Stimulated activated CD4-positive, alpha-beta T cell treated with anti-CD3 and anti-CD28 coated beads, Interleukin-15, amount 100 ng/mL, for 24 hours (primary cell): ENCODE data around the gene PTOV1.

Source experiments
- DNase-seq: peaks from one replicate; pipeline ENCODE4 v3.0.0-alpha.2; 2020

PTOV1 gene

DNA sequence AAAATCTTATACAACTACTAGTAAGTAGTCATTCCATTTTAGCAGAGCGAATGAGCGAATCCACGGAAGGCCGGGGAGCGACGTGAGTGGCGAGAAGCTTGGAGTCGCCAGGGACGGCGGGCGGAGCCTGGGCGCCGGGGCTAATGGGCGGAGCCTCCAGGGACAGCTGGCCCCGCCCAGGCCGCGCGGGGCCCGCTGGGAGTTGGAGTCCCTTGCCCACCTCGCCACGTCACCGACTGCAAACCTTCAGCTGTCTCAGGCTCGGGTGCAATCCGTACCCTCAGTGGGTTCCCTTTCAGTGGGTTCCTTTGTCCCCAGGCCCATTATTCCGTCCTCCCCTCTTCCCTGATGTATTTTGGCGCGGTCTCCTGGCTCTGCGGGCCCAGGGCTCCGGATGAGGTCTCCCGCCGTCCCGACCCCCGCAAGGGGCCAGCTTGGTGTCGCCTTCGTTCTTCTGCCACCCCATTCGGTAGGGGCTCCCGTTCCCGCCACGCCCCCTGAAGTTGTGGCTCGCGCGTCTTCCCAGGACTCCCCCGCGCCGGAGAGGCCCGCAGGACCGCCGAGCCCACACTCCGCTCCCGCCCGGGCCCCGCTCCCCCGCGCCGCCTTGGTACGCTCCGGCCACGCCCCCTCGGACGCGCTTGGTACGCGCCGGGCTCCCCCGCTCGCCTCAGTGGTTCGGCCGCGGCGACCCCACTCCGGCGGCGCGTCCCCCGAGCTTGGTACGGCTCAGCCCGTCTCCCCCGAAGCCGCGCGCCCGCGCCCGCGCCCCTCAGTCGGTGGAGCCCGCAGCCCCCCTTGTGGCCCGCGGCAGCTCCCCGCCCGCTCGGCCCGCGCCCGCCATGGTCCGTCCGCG lies at the start of gene PTOV1:
Gene PTOV1 (plus strand): TSS at position 673 of the 856 bp plus-strand sequence.
- DNase-seq: peak; percentile 92

DNA sequence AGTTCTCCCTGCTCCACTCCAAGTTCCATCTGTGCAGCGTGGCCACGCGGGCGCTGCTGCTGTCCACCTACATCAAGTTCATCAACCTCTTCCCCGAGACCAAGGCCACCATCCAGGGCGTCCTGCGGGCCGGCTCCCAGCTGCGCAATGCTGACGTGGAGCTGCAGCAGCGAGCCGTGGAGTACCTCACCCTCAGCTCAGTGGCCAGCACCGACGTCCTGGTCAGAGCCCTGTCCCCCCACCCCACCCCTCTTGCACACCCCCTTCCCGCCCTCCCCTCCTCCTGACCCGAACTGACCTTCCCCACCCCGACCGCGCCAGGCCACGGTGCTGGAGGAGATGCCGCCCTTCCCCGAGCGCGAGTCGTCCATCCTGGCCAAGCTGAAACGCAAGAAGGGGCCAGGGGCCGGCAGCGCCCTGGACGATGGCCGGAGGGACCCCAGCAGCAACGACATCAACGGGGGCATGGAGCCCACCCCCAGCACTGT lies 49.5 kb upstream of the PTOV1 start:
- DNase-seq: no peak

DNA sequence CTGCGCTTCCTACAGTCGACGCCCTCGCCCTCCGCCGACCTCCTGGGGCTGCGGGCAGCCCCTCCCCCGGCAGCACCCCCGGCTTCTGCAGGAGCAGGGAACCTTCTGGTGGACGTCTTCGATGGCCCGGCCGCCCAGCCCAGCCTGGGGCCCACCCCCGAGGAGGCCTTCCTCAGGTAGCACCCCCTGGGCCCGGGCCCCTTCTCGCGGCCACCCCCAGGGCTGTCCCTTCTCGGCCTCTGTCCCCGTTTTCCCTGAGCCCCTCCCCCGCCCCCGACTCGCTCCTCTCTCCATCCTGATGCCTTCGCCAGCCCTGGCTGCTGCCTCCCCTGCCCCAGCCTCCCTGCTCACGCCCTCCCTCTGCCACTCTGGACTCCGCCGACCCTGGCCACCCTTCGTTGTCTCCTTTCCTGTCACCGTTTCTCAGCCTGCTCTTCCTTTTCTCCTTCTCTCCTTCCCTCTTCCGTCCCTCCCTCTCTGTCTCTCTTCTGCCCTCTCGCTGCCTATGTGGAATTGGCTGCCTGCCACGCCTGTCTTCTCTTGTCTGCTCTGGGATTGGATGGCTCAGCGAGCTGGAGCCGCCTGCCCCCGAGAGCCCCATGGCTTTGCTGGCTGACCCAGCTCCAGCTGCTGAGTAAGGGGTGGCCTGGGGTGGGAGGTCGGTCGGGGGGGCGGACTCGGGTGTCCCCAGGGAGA lies 48.8 kb upstream of the PTOV1 start:
- DNase-seq: no peak

GRCh38 chr19:49802836-49803528 lies 48.0 kb upstream of the PTOV1 start:
- no peak for DNase-seq

DNA sequence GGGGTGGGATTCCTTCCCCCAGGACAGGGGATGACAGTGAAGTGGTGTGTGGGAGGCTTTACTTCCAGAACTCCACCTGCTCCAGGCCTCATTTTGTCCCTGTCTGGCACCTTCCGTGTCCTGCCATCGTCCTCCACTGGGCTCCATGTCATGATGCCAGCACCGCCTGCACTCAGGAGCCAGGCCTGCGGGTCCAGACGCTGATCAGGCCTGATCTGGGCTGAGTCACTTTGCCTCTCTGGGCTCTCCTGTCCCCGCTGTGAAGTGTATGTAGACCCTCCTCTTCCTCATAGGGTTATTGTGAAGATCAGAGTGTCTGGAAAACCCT lies 47.5 kb upstream of the PTOV1 start:
- DNase-seq: no peak

DNA sequence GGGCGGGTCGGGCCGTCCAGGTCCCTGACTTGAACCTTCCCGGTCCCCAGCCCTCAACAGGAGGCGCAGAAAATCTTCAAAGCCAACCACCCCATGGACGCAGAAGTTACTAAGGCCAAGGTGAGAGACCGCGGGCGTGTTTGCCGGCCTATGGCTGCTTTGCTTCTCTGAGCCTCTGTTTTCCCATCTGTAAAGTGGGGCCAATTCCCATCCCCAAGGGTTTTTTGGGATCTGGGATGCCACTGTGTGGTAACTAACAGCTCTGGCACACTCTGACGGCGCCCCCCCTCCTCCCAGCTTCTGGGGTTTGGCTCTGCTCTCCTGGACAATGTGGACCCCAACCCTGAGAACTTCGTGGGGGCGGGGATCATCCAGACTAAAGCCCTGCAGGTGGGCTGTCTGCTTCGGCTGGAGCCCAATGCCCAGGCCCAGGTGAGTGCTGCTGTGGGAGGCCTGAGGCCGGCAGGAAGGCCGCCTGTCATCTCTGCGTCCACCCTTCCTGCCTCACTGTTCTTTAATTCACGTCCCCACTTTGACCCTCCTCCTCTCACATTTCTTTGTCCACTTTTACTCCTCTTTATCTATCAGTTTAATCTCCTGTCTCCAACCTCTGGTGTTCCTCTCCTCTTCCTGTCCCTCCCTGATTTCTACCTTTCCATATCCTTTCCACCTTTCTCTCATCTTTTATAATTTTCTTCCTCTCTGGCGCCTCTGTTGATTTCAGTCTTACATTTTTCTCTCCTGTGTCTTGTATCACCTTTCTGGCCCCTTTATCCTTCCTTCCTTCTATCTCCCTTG lies 44.9 kb upstream of the PTOV1 start:
- DNase-seq: no peak

- no peak for DNase-seq
Observed at GRCh38 chr19:49806620-49806959, 44.4 kb upstream of the PTOV1 start.

DNA sequence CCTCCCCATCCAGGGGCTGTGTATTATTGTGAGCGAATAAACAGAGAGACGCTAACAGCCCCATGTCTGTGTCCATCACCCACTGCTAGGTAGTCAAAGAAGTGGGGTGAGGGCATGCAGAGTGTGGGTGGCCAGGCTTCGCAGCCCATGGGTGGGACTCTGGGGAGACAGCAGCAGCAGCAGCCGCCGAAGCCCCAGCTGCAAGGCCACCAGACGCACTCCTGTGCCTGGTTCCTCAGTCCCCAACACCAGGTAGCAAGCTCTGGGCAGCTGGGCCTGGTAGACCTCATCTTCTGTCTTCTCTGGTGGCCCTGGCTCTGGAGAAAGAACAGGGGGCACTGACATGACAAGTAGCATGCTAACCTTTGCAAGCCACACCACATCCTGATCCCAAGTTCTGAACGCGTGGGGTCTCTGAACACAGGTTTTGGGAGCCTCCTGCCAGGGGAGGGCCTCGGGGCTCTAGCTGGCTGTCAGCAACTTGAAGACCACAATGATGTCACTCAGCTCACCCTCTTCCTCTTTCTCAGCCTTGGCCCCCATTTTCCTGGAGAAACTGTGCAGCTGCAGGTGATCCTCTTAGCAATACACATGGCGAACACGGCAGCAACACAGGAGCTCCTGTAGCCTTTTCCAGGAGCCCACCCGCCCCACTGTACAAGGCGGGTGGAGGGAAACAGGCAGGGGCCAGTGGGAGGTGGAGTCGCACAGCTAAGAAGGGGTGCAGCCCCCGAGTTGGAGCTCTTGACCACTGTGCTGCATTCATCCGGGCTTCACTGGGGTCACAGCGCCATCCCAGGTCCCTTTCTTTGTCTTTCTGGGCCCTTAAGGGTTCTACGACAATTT lies 43.7 kb upstream of the PTOV1 start:
- DNase-seq: no peak

GRCh38 chr19:49807904-49808675 lies 42.9 kb upstream of the PTOV1 start:
- DNase-seq: no peak

GRCh38 chr19:49808711-49809159 lies 42.2 kb upstream of the PTOV1 start:
- DNase-seq: peak; percentile 90

GRCh38 chr19:49809160-49809940 lies 41.6 kb upstream of the PTOV1 start:
- DNase-seq: peak; percentile 63

DNA sequence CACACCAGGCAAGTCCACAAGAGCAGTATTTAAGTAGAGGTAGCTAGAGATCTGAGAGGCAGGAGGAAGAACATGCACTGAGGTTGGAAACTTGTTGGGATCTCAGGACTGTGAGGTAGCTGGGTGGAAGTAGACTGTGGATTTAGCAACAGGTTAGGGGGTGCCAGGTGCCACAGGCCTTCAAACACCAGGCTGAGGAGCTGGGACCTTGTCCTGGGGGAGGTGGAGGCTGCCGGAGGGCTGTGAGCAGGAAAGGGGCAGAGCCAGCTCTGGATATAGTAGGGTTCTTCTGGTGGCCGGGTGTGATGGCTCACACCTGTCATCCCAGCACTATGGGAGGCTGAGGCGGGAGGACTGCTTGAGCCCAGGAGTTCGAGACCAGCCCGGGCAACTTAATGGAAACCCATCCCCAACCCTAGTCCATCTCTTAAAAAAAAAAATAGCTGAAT lies 41.0 kb upstream of the PTOV1 start:
- no peak for DNase-seq

DNA sequence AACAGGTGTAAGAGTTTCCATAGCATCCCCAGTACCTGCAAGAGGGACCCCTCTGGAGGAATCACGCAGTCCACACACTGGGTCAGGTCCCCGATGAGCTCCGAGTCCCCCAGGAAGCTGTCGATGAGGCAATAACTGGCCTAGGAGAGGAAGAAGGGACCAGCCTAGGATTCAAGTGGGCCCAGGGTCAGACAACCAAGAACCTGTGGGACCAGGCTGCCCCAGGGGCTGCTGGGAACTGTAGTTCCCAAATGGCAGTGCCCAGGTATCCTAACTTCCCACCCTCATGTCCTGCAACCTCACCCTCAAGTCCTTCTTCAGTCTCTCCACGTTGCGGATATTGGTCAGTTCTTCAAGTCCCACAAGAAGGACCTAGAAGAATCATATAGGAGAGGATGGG lies 39.6 kb upstream of the PTOV1 start:
- no peak for DNase-seq

DNA sequence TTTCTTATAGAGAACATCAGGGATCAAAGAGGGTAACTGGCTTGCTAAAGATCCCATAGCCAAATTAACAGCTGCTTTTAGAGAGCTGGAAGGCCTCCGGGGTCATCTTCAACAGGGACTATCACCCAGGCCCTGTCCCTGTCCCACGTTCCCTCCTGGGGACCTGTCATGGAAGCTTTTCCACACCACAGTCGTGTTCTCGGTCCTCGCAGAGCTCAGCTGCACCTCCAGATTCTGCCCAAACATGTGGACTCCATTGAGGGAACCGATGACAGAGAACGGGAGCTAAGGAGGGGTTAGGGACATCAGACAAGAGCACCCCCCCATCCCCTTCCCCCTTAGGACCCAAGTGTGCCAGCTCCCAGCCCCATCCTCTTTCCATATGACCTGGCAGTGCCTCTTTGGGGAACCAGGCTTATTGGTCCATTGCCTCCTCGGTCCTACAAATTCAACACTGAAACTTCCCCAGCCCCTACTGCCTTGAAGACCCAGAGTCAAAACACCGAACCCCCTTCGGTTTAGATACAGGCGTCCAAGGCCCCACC lies 38.4 kb upstream of the PTOV1 start:
- DNase-seq: no peak

- peak; percentile 94 for DNase-seq
Observed at GRCh38 chr19:49812997-49813861, 37.7 kb upstream of the PTOV1 start, which contains the start of gene FUZ. Gene FUZ, minus strand, starts transcription at chr19:49813292. Its CDS starts 186 bp downstream, at chr19:49813106.

DNA sequence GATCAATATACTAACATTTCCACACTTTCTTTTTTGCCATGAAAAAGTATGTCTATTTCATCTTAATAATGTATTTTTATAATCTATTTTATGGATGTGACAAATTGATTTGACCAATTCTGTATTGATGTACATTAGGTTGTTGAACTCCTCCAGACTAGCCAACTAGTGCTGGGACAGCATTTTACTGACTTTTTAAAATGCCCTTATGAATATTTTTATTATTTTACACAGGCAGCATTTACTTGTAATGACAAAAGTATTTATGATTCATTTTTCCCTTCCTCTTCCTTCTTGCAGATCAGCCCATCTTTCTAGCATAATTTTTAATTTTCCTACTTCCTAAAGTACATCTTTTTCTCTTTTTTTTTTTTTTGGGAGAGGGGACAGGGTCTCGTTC lies 36.9 kb upstream of the PTOV1 start:
- no peak for DNase-seq

GRCh38 chr19:49816590-49816989 lies 34.4 kb upstream of the PTOV1 start:
- no peak for DNase-seq

DNA sequence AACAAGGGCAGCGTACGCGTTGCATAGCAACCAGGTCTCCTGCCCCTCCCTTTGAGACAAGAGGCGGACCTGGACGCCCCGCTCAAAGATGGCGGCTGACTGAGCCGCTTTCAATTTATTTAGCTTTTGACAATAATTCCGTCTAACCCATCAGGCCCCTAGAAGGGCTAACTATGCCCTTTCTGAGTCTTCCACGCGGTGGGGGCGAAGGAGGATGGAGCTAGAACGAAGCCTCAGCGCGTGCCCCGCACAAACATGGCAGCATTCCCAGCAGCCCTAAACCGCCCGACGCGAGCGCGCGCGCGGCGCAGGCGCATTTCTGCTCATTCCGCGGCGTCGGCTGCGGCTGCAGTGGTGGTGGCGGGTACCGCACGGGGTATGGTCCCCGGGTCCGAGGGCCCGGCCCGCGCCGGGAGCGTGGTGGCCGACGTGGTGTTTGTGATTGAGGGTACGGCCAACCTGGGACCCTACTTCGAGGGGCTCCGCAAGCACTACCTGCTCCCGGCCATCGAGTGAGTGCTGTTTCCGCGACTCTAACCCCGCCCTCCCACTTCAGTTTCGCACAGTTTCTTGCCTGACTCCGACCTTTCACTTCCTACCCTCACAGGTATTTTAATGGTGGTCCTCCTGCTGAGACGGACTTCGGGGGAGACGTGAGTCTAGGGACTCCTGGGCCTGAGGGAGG lies 32.9 kb upstream of the PTOV1 start, which contains the start of gene MED25:
Gene MED25 (plus strand): TSS at position 326 of the 685 bp plus-strand sequence. CDS start 53 bp downstream, at position 379.
- DNase-seq: peak; percentile 88
